Tibial nerve (tissue), 3 donors: ENCODE measurements around the gene PDSS2.
"Not testable (repeated sequence)": the region's sequence is repeated elsewhere in the genome, so short reads cannot be mapped to it uniquely, and the experiment has no call there.

ENCODE experiments used
- CTCF ChIP-seq, 5 experiments: fragments of 200-600 bp in 3 of 5; fragments of 450-650 bp in 2 of 5; sonication (generic) in 3 of 5; IDR thresholded peaks; one replicate each; pipeline ENCODE4 v1.5.1; 2016 to 2019; ENCODE audit warnings: antibody characterized with exemption in 5 of 5, mild to moderate bottlenecking in 3 of 5, moderate library complexity in 2 of 5
- POLR2A ChIP-seq, 2 donors: fragments of 450-650 bp; IDR thresholded peaks; one replicate each; pipeline ENCODE4 v1.6.1; 2017; ENCODE audit warnings: antibody characterized with exemption in 2 of 2, mild to moderate bottlenecking in 2 of 2, moderate library complexity in 2 of 2

- TF ChIP-seq CTCF, POLR2A (IDR thresholded peaks at IDR 0.05): not testable (repeated sequence)
These were observed 16.5 kb upstream of the PDSS2 start for GRCh38 chr6:107475826-107476225.
